ENCODE data around the gene KRTAP25-1.

KRTAP25-1 gene

GRCh38 chr21:30289215-30289614 lies at the start of gene KRTAP25-1:
KRTAP25-1 (minus strand) TSS chr21:30289514; CDS start chr21:30289490, 24 bp downstream.
- DNase-seq: no peak

GRCh38 chr21:30338717-30339116 lies 49.4 kb upstream of the KRTAP25-1 start:
- DNase-seq: no peak

- no peak for DNase-seq
Observed at GRCh38 chr21:30337772-30338171, 48.5 kb upstream of the KRTAP25-1 start.

GRCh38 chr21:30337276-30337744 lies 48.0 kb upstream of the KRTAP25-1 start, which contains the start of gene KRTAP27-1:
KRTAP27-1 (minus strand) TSS chr21:30337694; CDS start chr21:30337668, 26 bp downstream.
- DNase-seq: no peak

GRCh38 chr21:30336596-30336995 lies 47.3 kb upstream of the KRTAP25-1 start:
- no peak for DNase-seq

GRCh38 chr21:30333736-30334135 lies 44.4 kb upstream of the KRTAP25-1 start:
- DNase-seq: no peak

GRCh38 chr21:30332681-30333080 lies 43.4 kb upstream of the KRTAP25-1 start:
- no peak for DNase-seq

GRCh38 chr21:30329203-30329875 lies 40.0 kb upstream of the KRTAP25-1 start:
- no peak for DNase-seq

GRCh38 chr21:30326390-30326789 lies 37.1 kb upstream of the KRTAP25-1 start:
- DNase-seq: no peak

- DNase-seq: no peak
Observed at GRCh38 chr21:30320215-30320614, 30.9 kb upstream of the KRTAP25-1 start, which contains the start of gene KRTAP26-1. KRTAP26-1 (minus strand) TSS chr21:30320315; CDS start chr21:30320035, 280 bp downstream.

- DNase-seq: no peak
Observed at GRCh38 chr21:30315701-30316100, 26.4 kb upstream of the KRTAP25-1 start.

GRCh38 chr21:30306884-30307283 lies 17.6 kb upstream of the KRTAP25-1 start:
- no peak for DNase-seq

GRCh38 chr21:30305136-30305535 lies 15.8 kb upstream of the KRTAP25-1 start:
- no peak for DNase-seq

GRCh38 chr21:30282850-30283249 lies 6.5 kb downstream of the KRTAP25-1 start, which contains the start of gene KRTAP24-1:
KRTAP24-1 (minus strand) TSS chr21:30282950; CDS start chr21:30282932, 18 bp downstream.
- no peak for DNase-seq

GRCh38 chr21:30271611-30272010 lies 17.7 kb downstream of the KRTAP25-1 start:
- DNase-seq: no peak

- DNase-seq: no peak
Observed at GRCh38 chr21:30271156-30271555, 18.2 kb downstream of the KRTAP25-1 start.

GRCh38 chr21:30269803-30270530 lies 19.3 kb downstream of the KRTAP25-1 start:
- no peak for DNase-seq

GRCh38 chr21:30268608-30269197 lies 20.6 kb downstream of the KRTAP25-1 start:
- no peak for DNase-seq

- no peak for DNase-seq
Observed at GRCh38 chr21:30257773-30258172, 31.5 kb downstream of the KRTAP25-1 start.

GRCh38 chr21:30256100-30256499 lies 33.2 kb downstream of the KRTAP25-1 start:
- DNase-seq: no peak

GRCh38 chr21:30255679-30256078 lies 33.6 kb downstream of the KRTAP25-1 start:
- no peak for DNase-seq

- no peak for DNase-seq
Observed at GRCh38 chr21:30251781-30252180, 37.5 kb downstream of the KRTAP25-1 start.

GRCh38 chr21:30249936-30250335 lies 39.4 kb downstream of the KRTAP25-1 start:
- no peak for DNase-seq

- no peak for DNase-seq
Observed at GRCh38 chr21:30248844-30249243, 40.5 kb downstream of the KRTAP25-1 start.
